Activated naive CD4-positive, alpha-beta T cell treated with anti-CD3 and anti-CD28 coated beads for 36 hours (primary cell): ENCODE data around the gene IKZF5. TPM values are rescaled to one million over a fixed set of nuclear protein-coding genes. Genes with fewer than 3 reads are reported as not detected.

ENCODE experiments used
- CTCF ChIA-PET: fragments of 350-600 bp; sonication (Branson Sonifier 250); formaldehyde crosslinking; loops from one replicate; lab custom pipeline; 2021; ENCODE audit warnings: antibody characterized with exemption; lab: Charles Lee
- DNase-seq: peaks from one replicate; pipeline ENCODE4 v3.0.0-alpha.2; 2020
- H3K27ac Mint-ChIP-seq: one replicate; pipeline ENCODE4 v1.8.0; 2021; ENCODE audit warnings: mild to moderate bottlenecking, mixed read lengths
- H3K27me3 Mint-ChIP-seq: one replicate; pipeline ENCODE4 v1.8.0; 2021; ENCODE audit warnings: low read depth, mixed read lengths
- H3K36me3 Mint-ChIP-seq: one replicate; pipeline ENCODE4 v1.8.0; 2021; ENCODE audit warnings: low read depth, mixed read lengths
- H3K4me1 Mint-ChIP-seq: one replicate; pipeline ENCODE4 v1.8.0; 2021; ENCODE audit warnings: low read depth, mixed read lengths
- H3K4me3 Mint-ChIP-seq: one replicate; pipeline ENCODE4 v1.8.0; 2021; ENCODE audit warnings: mild to moderate bottlenecking, moderate library complexity, mixed read lengths
- H3K9me3 Mint-ChIP-seq: one replicate; pipeline ENCODE4 v1.8.0; 2021; ENCODE audit warnings: mixed read lengths
- intact Hi-C: fragments of 100-400 bp; cut with micrococcal nuclease; formaldehyde crosslinking; loops from one replicate; pipeline ENCODE4 v1.15.1; 2023
- total RNA-seq, 2 experiments: library from RNA; stranded (reverse); gene quantifications; one replicate each; pipeline ENCODE4 v1.2.3, GENCODE V29; 2021

The IKZF5 gene, protein sequence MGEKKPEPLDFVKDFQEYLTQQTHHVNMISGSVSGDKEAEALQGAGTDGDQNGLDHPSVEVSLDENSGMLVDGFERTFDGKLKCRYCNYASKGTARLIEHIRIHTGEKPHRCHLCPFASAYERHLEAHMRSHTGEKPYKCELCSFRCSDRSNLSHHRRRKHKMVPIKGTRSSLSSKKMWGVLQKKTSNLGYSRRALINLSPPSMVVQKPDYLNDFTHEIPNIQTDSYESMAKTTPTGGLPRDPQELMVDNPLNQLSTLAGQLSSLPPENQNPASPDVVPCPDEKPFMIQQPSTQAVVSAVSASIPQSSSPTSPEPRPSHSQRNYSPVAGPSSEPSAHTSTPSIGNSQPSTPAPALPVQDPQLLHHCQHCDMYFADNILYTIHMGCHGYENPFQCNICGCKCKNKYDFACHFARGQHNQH
- 10 to 100 TPM; 15.3 to 16.2 TPM for total RNA-seq

DNA sequence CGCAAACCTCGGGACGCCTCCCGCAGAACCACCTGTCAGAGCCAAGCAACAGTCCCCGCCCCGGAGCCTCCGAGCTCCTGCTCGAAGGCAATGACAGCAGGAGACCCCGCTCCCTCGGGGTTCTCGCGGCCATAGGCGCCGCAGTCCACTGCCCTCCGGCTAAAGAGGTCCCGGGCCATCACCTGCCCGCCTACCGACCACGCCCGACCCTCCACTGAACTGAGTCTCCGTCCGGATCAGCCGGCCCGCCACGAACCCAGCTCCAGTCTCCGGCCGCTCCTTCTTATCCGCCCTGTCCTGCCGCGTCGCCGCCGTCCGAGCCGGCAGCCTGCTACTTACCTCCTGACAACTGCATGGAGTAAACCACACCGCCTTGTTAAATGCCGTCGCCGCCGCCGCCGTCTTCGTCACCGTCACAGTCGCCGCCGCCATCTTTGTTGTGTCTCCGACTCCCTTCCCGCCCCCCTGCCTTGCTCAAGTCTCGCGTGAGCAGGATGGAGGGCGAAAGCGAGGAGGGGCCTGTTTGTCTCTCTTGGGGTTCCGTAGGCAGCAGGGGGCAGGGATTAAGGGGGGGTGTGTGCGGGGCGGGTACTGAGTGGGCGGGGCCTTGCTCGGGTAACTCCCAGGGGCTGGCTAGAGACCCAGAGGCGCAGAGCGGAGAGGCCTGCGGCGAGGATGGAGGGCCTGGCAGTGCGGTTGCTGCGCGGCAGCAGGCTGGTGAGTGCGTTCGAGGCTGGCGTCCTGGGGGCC is at the start of gene IKZF5, which contains the start of gene ACADSB:
Gene IKZF5, minus strand, starts transcription at position 441 of the 750 bp plus-strand sequence. CDS start 10,170 bp downstream, outside the sequence.
Gene ACADSB, plus strand, starts transcription at position 652 of the 750 bp plus-strand sequence. Its CDS starts 24 bp downstream, at position 676.
- Mint-ChIP-seq H3K27me3 (no peaks in the 10 kb centered on the region), H3K4me1 (peaks cover 35% of the 10 kb centered on the region), H3K9me3 (no peaks in the 10 kb centered on the region), H3K36me3 (peaks cover 14% of the 10 kb centered on the region), H3K4me3 (peak within 1 kb of the TSS; percentile 100), H3K27ac (peak within 1 kb of the TSS; percentile 98)
- peak; percentile 98 for DNase-seq
- CTCF ChIA-PET, result interaction anchor here (1.5 kb wide), 1 partner anchor 28 kb away, joined by 9 read pairs; no protein-coding TSS in a partner anchor
- intact Hi-C loops, result loop anchor here (1.0 to 5.0 kb wide), 9 partner anchors 28 to 1409 kb away; partner anchors contain the start of genes ATE1, BUB3, C10orf88 and FAM24B

DNA sequence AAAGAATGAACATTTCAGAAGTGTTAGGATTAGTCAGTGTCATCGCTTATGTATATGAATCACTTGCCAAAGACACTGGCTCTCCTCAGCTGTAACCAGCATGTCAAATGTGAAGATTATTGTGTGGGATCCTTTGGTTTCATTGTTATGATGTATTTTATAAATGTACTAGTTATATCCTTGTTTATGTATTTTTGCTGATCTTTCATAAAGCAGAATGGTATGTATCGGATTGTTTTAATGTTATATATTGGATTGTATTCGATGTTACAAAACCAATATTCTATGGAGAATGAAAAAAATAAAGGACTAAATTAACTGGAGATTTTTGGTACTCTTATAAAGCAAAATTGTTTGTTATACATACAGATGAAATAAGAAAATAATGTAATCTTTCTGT is 49.4 kb upstream of the IKZF5 start:
- H3K4me1 Mint-ChIP-seq, result no peaks in the 10 kb centered on the region
- intact Hi-C loops, result no loop called here
- no peak overlapping the region for H3K27ac Mint-ChIP-seq
- CTCF ChIA-PET, result no interaction called here
- DNase-seq, result no peak
- no peaks in the 10 kb centered on the region for H3K9me3 Mint-ChIP-seq
- H3K27me3 Mint-ChIP-seq, result no peaks in the 10 kb centered on the region
- H3K4me3 Mint-ChIP-seq, result no peak overlapping the region
- peaks cover 14% of the 10 kb centered on the region for H3K36me3 Mint-ChIP-seq

- peaks cover 10% of the 10 kb centered on the region for H3K36me3 Mint-ChIP-seq
- no peaks in the 10 kb centered on the region for H3K9me3 Mint-ChIP-seq
- no peaks in the 10 kb centered on the region for H3K4me1 Mint-ChIP-seq
- no peaks in the 10 kb centered on the region for H3K27me3 Mint-ChIP-seq
- intact Hi-C loops, result loop anchor here (10.0 kb wide), 1 partner anchor 919 kb away; no protein-coding TSS in a partner anchor
- CTCF ChIA-PET, result interaction anchor here (0.6 to 1.5 kb wide), 5 partner anchors 24 to 1345 kb away, joined by 3 read pairs; no protein-coding TSS in a partner anchor
- no peak for DNase-seq
- no peak overlapping the region for H3K4me3 Mint-ChIP-seq
- H3K27ac Mint-ChIP-seq, result no peak overlapping the region
Observed at GRCh38 chr10:123045961-123046731, 37.6 kb upstream of the IKZF5 start.

GRCh38 chr10:123044391-123044790 is 35.8 kb upstream of the IKZF5 start:
- no peak for DNase-seq
- Mint-ChIP-seq H3K27ac (no peak overlapping the region), H3K36me3 (peaks cover 11% of the 10 kb centered on the region), H3K27me3 (no peaks in the 10 kb centered on the region), H3K9me3 (no peaks in the 10 kb centered on the region), H3K4me3 (no peak overlapping the region), H3K4me1 (no peaks in the 10 kb centered on the region)
- intact Hi-C loops, result loop anchor here (10.0 kb wide), 1 partner anchor 920 kb away; no protein-coding TSS in a partner anchor
- CTCF ChIA-PET, result interaction anchor here (0.6 to 2.0 kb wide), 3 partner anchors 87 to 609 kb away, joined by 3 to 5 read pairs (median 3); no protein-coding TSS in a partner anchor

- H3K36me3 Mint-ChIP-seq, result peaks cover 11% of the 10 kb centered on the region
- peak; percentile 60 for DNase-seq
- no peak overlapping the region for H3K4me3 Mint-ChIP-seq
- peaks cover 3% of the 10 kb centered on the region for H3K4me1 Mint-ChIP-seq
- H3K9me3 Mint-ChIP-seq, result no peaks in the 10 kb centered on the region
- H3K27ac Mint-ChIP-seq, result no peak overlapping the region
- CTCF ChIA-PET, result interaction anchor here (0.9 to 2.0 kb wide), 7 partner anchors 10 to 516 kb away, joined by 3 to 5 read pairs (median 3); no protein-coding TSS in a partner anchor
- H3K27me3 Mint-ChIP-seq, result no peaks in the 10 kb centered on the region
- intact Hi-C loops, result loop anchor here (1.0 to 10.0 kb wide), 4 partner anchors 90 to 921 kb away; no protein-coding TSS in a partner anchor
Observed at GRCh38 chr10:123043409-123043925, 34.9 kb upstream of the IKZF5 start.

DNA sequence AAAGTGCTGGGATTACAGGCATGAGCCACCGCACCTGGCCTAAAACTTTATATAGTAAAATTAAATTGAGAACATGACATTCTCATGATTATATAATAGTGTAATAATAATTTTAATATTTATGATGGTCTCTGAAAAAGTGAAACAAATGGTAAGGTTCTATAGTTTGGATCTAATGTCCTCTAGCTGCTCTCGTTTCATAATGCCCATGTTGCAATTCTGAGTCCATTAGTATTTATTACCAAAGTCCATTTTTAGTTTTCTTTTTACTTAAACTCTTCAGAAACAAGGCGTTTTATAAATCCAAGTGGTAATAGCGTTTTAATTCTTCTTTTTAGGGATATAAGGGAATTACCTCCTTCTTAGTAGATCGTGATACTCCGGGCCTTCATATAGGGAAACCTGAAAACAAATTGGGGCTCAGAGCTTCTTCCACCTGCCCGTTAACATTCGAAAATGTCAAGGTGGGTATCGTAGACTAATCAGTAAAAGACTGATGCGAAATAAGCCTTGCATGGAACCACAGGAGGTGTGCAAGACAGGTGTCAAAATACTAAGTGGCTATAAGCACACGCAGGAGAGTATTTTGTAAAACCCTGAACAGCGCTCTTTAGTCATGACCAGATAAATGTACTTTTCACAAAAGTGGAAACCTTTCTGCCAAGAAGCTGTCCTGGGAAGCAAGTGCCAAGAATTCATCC is 34.3 kb upstream of the IKZF5 start:
- H3K4me3 Mint-ChIP-seq, result no peak overlapping the region
- H3K36me3 Mint-ChIP-seq, result peaks cover 11% of the 10 kb centered on the region
- intact Hi-C loops, result loop anchor here (1.0 to 10.0 kb wide), 4 partner anchors 90 to 922 kb away; no protein-coding TSS in a partner anchor
- H3K4me1 Mint-ChIP-seq, result peaks cover 3% of the 10 kb centered on the region
- no peak overlapping the region for H3K27ac Mint-ChIP-seq
- H3K9me3 Mint-ChIP-seq, result no peaks in the 10 kb centered on the region
- no peak for DNase-seq
- CTCF ChIA-PET, result interaction anchor here (0.9 to 2.0 kb wide), 7 partner anchors 11 to 517 kb away, joined by 3 to 5 read pairs (median 3); no protein-coding TSS in a partner anchor
- no peaks in the 10 kb centered on the region for H3K27me3 Mint-ChIP-seq

- CTCF ChIA-PET, result no interaction called here
- DNase-seq, result no peak
- H3K27ac Mint-ChIP-seq, result no peak overlapping the region
- H3K27me3 Mint-ChIP-seq, result no peaks in the 10 kb centered on the region
- no peaks in the 10 kb centered on the region for H3K9me3 Mint-ChIP-seq
- peaks cover 20% of the 10 kb centered on the region for H3K36me3 Mint-ChIP-seq
- intact Hi-C loops, result no loop called here
- H3K4me3 Mint-ChIP-seq, result no peak overlapping the region
- peaks cover 3% of the 10 kb centered on the region for H3K4me1 Mint-ChIP-seq
Observed at GRCh38 chr10:123039632-123039930, 31.0 kb upstream of the IKZF5 start.

DNA sequence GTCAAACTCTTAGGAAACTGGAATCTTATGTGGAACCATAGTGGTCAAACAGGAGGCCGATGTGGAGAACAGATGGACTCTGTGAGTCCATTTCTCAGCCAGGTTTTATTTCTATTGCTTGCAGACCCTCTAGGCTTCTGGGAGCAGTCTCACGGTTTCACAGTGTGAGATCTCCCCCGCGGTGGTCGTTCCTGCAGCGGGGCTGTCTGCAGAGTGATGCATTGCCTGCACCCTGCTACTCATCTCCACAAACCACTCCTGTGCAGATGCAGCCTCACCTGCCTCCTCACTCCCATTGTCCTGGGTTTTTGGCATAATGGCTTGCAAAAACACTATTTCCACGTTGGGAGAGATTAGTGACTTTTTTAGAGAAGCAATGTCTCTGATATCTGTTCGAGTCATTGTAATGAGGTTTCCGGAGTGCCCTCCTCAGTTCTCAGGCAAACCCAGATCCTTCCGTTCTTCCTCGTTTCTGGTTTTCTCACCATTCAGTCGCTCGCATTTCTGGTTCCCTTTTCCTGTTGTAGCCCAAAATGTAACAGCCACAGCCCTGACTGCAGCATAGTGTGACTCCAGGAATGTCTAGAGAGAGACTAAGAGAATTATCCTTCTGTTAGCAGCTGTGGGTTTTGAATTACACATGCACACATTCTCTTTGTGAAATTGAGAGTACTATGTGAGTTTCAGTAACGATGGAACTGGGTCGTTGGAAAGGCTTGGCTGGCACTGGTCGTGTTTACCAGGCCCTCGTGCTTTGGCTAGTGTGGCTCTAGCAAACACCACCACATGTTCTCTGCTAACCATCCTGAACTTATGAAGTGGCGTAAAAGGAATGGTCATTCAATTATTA is 30.4 kb upstream of the IKZF5 start:
- Mint-ChIP-seq H3K27ac (no peak overlapping the region), H3K36me3 (peaks cover 17% of the 10 kb centered on the region), H3K9me3 (no peaks in the 10 kb centered on the region), H3K4me3 (no peak overlapping the region), H3K4me1 (peaks cover 3% of the 10 kb centered on the region), H3K27me3 (no peaks in the 10 kb centered on the region)
- CTCF ChIA-PET, result no interaction called here
- intact Hi-C loops, result no loop called here
- DNase-seq, result no peak

DNA sequence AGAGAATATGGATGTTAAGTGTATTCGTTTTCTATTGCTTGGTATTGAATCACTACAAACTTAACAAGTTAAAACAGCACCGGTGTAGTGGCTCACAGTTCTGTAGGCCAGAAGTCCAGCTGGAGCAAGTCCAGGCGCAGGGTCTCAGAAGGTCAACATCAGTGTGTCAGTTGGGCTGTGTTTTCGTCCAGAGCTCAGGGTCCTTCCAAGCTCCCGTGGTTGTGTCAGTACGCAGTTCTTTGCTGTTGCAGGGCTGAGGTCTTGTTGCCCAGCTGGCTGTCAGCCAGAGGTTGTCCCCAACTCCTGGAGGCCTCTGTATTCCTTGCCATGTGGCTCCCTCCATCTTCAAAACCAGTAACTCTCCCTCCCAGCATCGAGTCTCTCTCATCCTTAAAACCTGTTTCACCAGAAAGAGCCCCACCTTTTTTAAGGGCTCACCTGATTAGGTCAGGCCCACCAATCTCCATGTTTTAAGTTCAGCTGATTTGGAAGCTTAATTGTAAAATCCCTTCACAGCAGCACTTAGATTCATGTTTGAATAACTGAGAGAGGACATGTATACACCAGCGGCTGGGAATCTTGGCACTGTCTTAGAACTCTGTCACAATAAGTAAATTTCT is 27.0 kb upstream of the IKZF5 start:
- DNase-seq, result no peak
- H3K4me1 Mint-ChIP-seq, result peaks cover 3% of the 10 kb centered on the region
- no peaks in the 10 kb centered on the region for H3K9me3 Mint-ChIP-seq
- intact Hi-C loops, result no loop called here
- peaks cover 13% of the 10 kb centered on the region for H3K36me3 Mint-ChIP-seq
- H3K4me3 Mint-ChIP-seq, result no peak overlapping the region
- CTCF ChIA-PET, result no interaction called here
- no peaks in the 10 kb centered on the region for H3K27me3 Mint-ChIP-seq
- H3K27ac Mint-ChIP-seq, result no peak overlapping the region

- Mint-ChIP-seq H3K36me3 (peaks cover 11% of the 10 kb centered on the region), H3K27ac (no peak overlapping the region), H3K4me1 (peaks cover 3% of the 10 kb centered on the region), H3K27me3 (no peaks in the 10 kb centered on the region), H3K9me3 (no peaks in the 10 kb centered on the region), H3K4me3 (no peak overlapping the region)
- no peak for DNase-seq
- CTCF ChIA-PET, result interaction anchor here (0.7 kb wide), 1 partner anchor 22 kb away, joined by 8 read pairs; no protein-coding TSS in a partner anchor
- intact Hi-C loops, result no loop called here
Observed at GRCh38 chr10:123034332-123034731, 25.7 kb upstream of the IKZF5 start.
